PFSK-1 (cell line): Measurements from ENCODE around the gene IMPDH1.

ENCODE experiments used
- FOXP2 ChIP-seq: optimal IDR thresholded peaks from 2 replicates; pipeline ENCODE3; 2011; ENCODE audit warnings: borderline replicate concordance, control low read depth, inconsistent platforms; ENCODE audit not compliant: insufficient read depth; ENCODE audit errors: extremely low read length, extremely low read depth
- POLR2AphosphoS5 ChIP-seq: IDR thresholded peaks from 2 replicates; pipeline ENCODE4 v1.6.1; 2012; ENCODE audit warnings: low read depth, mild to moderate bottlenecking, control low read depth, low read length, moderate library complexity
- SIN3A ChIP-seq: IDR thresholded peaks from 2 replicates; pipeline ENCODE4 v1.6.1; 2012; ENCODE audit warnings: mild to moderate bottlenecking, low read length, moderate library complexity, borderline replicate concordance; ENCODE audit not compliant: insufficient read depth
- TAF1 ChIP-seq: IDR thresholded peaks from 2 replicates; pipeline ENCODE4 v1.6.1; 2012; ENCODE audit warnings: low read length, control low read depth, borderline replicate concordance; ENCODE audit not compliant: insufficient read depth
- TF ChIP-seq, protein P1 (sequence below), 2 experiments: IDR thresholded peaks; 2 replicates each; pipeline versions ENCODE4 v1.6.1 to v1.8.0; 2011 to 2012; ENCODE audit warnings: low read depth in 2 of 2, low read length in 2 of 2, control low read depth in 1 of 2, inconsistent platforms in 1 of 2, mild to moderate bottlenecking in 1 of 2, moderate library complexity in 1 of 2; ENCODE audit not compliant: insufficient read depth in 1 of 2

The IMPDH1 gene

DNA sequence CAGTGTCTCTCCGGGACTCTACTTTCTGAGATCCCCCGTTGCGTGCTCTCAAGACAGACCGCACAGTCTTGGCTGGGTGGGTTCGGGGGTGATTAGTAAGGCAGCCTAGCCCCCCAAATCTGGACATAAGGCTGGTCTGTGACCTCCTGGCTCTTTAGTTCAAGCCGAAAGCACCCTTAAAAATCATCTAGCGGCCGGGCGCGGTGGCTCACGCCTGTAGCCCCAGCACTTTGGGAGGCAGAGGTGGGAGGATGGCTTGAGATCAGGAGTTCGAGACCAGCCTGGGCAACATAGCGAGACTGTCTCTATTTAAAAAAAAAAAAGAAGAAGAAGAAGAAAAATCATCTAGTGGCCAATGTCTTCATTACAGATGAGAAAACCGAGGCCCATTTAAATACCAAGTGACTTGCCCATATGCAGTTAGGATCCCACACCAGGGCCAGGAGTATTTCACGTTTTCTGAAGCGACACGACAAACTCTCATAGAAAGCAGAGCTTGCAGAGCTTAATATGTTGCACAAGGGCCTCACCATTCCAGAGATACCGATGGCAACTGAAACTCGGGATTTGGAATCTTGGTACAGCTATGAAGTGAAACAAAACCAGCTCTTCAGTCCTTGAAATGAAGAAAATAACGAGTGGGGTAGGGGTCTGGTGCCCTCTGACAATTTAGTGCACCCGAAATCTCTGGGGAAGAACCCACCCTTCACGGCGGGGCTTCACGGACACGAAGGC is 45.2 kb upstream of the IMPDH1 start:
- TF ChIP-seq SIN3A = no peak

DNA sequence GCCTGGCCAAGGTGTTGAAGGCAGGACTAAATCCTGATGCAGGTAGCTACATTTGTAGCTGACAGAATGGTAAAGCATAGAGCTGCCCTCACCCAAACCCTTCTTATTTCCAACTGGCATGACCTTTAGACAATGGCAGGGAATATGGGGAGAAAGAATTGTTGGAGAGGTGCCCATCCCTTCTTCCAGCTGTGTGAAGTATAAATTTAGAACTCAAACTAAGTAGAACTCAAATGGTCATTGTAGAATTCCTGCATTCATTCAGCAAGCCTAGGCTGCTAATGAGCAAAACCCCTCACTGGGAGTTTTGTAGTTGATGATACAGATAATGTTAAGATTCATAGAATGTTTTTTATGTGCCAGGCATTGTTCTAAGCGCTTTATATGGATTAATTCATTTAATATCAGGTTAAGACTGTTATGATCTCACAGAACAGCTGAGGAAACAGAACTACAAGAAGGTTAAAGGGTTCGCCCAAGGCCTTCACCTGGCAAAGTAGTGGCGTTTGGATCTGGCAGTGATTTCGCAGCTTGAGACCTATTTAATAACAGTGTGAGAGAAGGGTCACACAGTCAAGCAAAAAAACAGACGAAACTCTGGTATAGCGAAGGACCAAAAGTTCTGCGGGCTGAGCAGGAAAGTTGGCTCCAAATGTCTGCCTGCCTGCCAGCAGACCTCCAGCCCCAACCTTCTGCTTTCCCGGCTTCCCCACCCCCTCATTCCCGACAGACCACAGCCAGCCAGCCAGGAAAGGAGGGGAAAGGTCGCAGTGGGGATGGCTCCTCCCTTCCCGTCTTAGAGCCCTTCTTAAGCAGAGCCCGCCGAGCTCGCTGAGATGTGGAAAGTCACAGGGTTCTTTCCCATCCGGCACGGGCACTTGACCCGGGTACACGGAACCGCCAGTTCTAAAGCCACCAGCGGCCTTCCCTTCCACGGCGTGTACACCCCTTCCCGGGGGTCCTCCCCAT is 44.3 kb upstream of the IMPDH1 start:
- TF ChIP-seq TAF1 (no peak), POLR2AphosphoS5 (no peak), FOXP2 (no peak), SIN3A (no peak)
- TF ChIP-seq, protein P1, sequence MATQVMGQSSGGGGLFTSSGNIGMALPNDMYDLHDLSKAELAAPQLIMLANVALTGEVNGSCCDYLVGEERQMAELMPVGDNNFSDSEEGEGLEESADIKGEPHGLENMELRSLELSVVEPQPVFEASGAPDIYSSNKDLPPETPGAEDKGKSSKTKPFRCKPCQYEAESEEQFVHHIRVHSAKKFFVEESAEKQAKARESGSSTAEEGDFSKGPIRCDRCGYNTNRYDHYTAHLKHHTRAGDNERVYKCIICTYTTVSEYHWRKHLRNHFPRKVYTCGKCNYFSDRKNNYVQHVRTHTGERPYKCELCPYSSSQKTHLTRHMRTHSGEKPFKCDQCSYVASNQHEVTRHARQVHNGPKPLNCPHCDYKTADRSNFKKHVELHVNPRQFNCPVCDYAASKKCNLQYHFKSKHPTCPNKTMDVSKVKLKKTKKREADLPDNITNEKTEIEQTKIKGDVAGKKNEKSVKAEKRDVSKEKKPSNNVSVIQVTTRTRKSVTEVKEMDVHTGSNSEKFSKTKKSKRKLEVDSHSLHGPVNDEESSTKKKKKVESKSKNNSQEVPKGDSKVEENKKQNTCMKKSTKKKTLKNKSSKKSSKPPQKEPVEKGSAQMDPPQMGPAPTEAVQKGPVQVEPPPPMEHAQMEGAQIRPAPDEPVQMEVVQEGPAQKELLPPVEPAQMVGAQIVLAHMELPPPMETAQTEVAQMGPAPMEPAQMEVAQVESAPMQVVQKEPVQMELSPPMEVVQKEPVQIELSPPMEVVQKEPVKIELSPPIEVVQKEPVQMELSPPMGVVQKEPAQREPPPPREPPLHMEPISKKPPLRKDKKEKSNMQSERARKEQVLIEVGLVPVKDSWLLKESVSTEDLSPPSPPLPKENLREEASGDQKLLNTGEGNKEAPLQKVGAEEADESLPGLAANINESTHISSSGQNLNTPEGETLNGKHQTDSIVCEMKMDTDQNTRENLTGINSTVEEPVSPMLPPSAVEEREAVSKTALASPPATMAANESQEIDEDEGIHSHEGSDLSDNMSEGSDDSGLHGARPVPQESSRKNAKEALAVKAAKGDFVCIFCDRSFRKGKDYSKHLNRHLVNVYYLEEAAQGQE (IDR thresholded peaks at IDR 0.05; ENCODE audit: insufficient read depth in 1 of 2, low read depth in 2 of 2, low read length in 2 of 2) = no peak

DNA sequence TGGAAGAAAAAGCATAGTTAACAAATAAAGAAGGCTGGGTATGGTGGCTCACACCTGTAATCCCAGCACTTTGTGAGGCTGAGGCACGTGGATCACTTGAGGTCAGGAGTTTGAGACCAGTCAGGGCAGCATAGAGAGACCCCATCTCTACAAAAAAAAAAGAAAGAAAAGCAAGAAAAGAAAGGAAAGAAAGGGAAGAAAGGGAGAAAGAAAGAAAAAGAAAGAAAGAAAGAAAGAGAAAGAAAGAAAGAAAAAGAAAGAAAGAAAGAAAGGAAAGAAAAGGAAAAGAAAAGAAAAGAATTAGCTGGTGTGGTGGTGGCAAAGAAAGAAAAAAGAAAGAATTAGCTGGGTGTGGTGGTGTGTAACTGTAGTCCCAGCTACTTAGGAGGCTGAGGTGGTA is 42.8 kb upstream of the IMPDH1 start:
- TF ChIP-seq TAF1 = no peak
- TF ChIP-seq POLR2AphosphoS5 = no peak
- TF ChIP-seq SIN3A = no peak
- TF ChIP-seq, protein P1 (IDR thresholded peaks at IDR 0.05; ENCODE audit: insufficient read depth in 1 of 2, low read depth in 2 of 2, low read length in 2 of 2) = no peak
- no peak for TF ChIP-seq FOXP2

DNA sequence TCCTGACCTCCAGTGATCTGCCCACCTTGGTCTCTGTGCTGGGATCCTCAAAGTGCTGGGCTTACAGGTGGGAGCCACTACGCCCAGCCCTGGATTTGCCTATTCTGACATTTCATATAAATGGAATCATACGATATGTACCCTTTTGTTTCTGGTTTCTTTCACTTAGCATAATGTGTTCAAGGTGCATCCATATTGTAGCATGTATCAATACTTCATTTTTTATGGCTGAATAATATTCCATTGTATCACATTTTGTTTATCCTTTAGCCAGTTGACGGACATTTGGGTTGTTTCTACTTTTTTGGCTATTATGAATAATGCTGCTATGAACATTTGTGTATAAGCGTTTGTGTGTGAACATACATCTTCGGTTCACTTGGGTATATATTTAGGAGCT is 41.1 kb upstream of the IMPDH1 start:
- no peak for TF ChIP-seq TAF1
- no peak for TF ChIP-seq SIN3A
- TF ChIP-seq POLR2AphosphoS5 = no peak

DNA sequence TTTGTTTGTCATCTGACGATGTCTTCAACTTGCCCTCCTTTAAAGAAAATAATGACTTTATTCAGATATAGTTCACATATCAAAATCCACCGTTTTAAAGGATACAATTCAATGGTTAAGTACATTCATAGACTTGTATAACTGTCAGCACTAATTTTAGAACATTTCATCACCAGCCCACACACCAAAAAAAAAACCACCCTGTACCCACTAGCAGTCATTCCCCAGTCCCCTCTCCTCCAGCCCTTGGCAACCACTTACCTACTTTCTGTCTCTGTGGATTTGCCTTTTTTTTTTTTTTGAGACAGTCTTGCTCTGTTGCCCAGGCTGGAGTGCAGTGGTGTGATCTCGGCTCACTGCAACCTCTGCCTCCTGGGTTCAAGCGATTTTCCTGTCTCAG is 40.6 kb upstream of the IMPDH1 start:
- TF ChIP-seq, protein P1 (IDR thresholded peaks at IDR 0.05; ENCODE audit: insufficient read depth in 1 of 2, low read depth in 2 of 2, low read length in 2 of 2) = no peak
- TF ChIP-seq POLR2AphosphoS5 = no peak
- no peak for TF ChIP-seq FOXP2
- no peak for TF ChIP-seq TAF1
- no peak for TF ChIP-seq SIN3A

DNA sequence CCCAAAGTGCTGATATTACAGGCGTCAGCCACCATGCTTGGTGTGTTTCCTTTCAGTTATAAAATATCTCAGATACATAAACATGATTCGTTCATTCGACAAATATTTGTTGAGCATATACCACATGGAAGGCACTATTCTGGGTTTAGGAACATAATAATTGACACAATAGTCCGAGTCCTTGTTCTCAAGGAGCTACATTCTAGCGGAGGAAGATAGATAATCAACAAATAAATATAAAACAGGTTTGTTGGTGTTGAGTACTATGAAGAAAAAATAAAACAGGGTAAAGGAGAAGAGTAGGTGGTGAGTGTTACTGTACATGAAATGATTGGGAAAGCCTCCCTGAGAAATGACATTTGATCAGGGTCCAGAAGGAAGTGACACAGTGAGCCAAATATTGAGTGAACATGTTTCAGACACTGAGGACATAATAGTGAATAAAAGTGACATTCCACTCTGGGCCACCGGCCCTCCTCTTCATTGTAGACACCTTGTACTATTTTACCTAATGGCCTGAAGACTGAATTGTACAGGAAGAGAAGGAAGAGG is 39.0 kb upstream of the IMPDH1 start:
- TF ChIP-seq, protein P1 (IDR thresholded peaks at IDR 0.05; ENCODE audit: insufficient read depth in 1 of 2, low read depth in 2 of 2, low read length in 2 of 2) = no peak
- TF ChIP-seq FOXP2 (no peak), SIN3A (no peak), TAF1 (no peak), POLR2AphosphoS5 (no peak)
